ENCODE measurements around the gene LIPC. TPM values are rescaled to one million over a fixed set of nuclear protein-coding genes. Genes with fewer than 3 reads are reported as not detected.

The LIPC gene
- total and polyA plus RNA-seq, 9 of the 15 experiments (the other 6 are each of a cell fraction or from before 2014, with no cell fraction given): 0.07 to 0.41 (median 0.11) TPM; not detected in 2

DNA sequence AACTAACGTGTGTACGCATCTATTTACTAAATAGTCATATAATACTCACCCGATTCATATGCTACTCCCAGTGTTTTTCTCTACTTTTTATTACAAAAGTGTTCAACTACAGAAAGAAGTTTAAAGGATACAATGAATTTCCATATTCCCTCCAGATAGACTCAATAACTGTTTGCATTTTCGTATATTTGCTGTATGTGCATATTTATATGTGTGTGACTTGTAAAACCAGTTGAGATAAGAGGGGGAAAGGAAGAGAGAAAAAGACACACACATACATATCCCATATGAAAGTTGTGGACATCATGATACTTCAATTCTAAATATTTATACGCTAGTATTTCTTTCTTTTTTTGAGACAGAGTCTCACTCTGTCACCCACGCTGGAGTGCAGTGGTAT, 14.1 kb downstream of the LIPC start (continued):
- TF ChIP-seq, protein P1, sequence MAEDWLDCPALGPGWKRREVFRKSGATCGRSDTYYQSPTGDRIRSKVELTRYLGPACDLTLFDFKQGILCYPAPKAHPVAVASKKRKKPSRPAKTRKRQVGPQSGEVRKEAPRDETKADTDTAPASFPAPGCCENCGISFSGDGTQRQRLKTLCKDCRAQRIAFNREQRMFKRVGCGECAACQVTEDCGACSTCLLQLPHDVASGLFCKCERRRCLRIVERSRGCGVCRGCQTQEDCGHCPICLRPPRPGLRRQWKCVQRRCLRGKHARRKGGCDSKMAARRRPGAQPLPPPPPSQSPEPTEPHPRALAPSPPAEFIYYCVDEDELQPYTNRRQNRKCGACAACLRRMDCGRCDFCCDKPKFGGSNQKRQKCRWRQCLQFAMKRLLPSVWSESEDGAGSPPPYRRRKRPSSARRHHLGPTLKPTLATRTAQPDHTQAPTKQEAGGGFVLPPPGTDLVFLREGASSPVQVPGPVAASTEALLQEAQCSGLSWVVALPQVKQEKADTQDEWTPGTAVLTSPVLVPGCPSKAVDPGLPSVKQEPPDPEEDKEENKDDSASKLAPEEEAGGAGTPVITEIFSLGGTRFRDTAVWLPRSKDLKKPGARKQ (CRISPR knock-in tag; IDR thresholded peaks at IDR 0.05): no peak
- no peak for TF ChIP-seq CREB1 (IDR thresholded peaks at IDR 0.05)
- TF ChIP-seq CREB1 (CRISPR knock-in tag; IDR thresholded peaks at IDR 0.05): no peak

DNA sequence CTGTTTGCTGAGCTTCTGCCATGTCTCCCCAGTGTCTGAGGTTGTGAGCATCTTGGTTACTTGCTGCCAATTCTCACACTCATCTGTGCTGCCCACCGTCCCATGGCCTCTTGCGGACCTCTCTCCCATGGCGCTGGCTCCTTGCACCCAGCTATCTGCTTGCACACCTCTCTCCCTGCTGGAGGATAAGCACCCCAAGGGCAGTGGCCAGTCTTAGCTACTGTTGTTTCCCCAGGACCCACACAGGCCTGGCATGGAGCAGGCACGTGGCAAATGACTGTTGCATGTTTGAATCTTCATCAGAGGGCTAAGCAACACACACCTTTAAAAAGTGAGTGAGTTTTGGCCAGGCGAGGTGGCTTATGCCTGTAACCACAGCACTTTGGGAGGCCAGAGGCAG, 14.7 kb downstream of the LIPC start:
- BruUV-seq (replicated peaks): no TSS peak
- Histone ChIP-seq H3K27ac (ENCODE audit: extremely low read depth, low read depth, low read length) (no peak overlapping the region), H3K4me1 (replicated peaks in 1 of 2; ENCODE audit: control insufficient read depth in 2 of 2, insufficient read depth in 2 of 2, low read length in 2 of 2) (peaks cover 4 to 12% of the 10 kb centered on the region in 2 experiments; a peak in 4 of 5 replicates), H3K9me1 (ENCODE audit: control insufficient read depth, insufficient read depth, low read length) (no peaks in the 10 kb centered on the region), H3K4me2 (ENCODE audit: insufficient read depth, low read length) (no peak overlapping the region), H3K36me3 (ENCODE audit: control insufficient read depth, insufficient read depth, low read length) (no peaks in the 10 kb centered on the region), H3K9me3 (replicated peaks; ENCODE audit: control insufficient read depth, insufficient read depth, low read depth, low read length) (no peaks in the 10 kb centered on the region), H3K9ac (ENCODE audit: insufficient read depth in 1 of 2, low read depth in 2 of 2, low read length in 2 of 2) (no peak overlapping the region), H3K4me3 (no peak overlapping the region), H4K20me1 (replicated peaks; ENCODE audit: control insufficient read depth, insufficient read depth, low read length) (no peaks in the 10 kb centered on the region), H3K79me2 (ENCODE audit: control insufficient read depth, insufficient read depth, low read length) (no peaks in the 10 kb centered on the region), H3K27me3 (ENCODE audit: control insufficient read depth in 2 of 2, insufficient read depth in 2 of 2, low read length in 2 of 2) (no peaks in the 10 kb centered on the region), H2AFZ (ENCODE audit: low read depth, low read length) (no peak overlapping the region)
- DNase-seq (ENCODE audit: extremely low read depth in 1 of 4, low spot score in 3 of 4) (no peak), FAIRE-seq (no peak), ATAC-seq (no peak)
- POLR2A ChIA-PET: interaction anchor here (0.7 to 1.1 kb wide), 2 partner anchors 9 to 13 kb away, joined by 3 to 5 read pairs; no protein-coding TSS in a partner anchor
- TF ChIP-seq MYNN (IDR thresholded peaks at IDR 0.05): no peak
- TF ChIP-seq MYNN (CRISPR knock-in tag; IDR thresholded peaks at IDR 0.05): no peak
- no peak for TF ChIP-seq PTRF (tag; IDR thresholded peaks at IDR 0.05)
- no peak for TF ChIP-seq SRSF3 (IDR thresholded peaks at IDR 0.05; ENCODE audit: insufficient read depth, low read length)
- TF ChIP-seq ZNF586 (CRISPR knock-in tag; conservative IDR thresholded peaks at IDR 0.05): no peak
- WGBS (ENCODE audit: insufficient coverage, low coverage, missing lambda C conversion rate): 74% methylated on average over 5 of the region's 5 CpGs
- CTCF ChIA-PET (ENCODE audit: low intra/inter-chr PET ratio): no interaction called here
- in situ Hi-C loops (cut with MboI) (no loop called here), intact Hi-C loops (cut with micrococcal nuclease) (no loop called here)
